Left colon (tissue), 2 donors: ENCODE data around the gene NID1. TPM values are rescaled to one million over a fixed set of nuclear protein-coding genes. Genes with fewer than 3 reads are reported as not detected.

Source experiments
- ATAC-seq: fragments of 200-7000 bp; cut with Tn5 transposase; one replicate; pipeline ENCODE4 v1.9.1; 2020; ENCODE audit warnings: mild to moderate bottlenecking, moderate library complexity
- DNase-seq, 2 donors: peaks; one replicate each; pipeline ENCODE4 v3.0.0-alpha.2; 2020
- intact Hi-C, 2 donors: fragments of 100-400 bp; cut with DNase I in 1 of 2; cut with micrococcal nuclease in 1 of 2; formaldehyde crosslinking; loops; one replicate each; pipeline versions ENCODE4 v1.11.2 to v1.14.0; 2022; cut with DNase I, micrococcal nuclease
- total RNA-seq, 2 donors: library from RNA; stranded (reverse); fragmentation: NEBNext Ultra II Directional; extraction: Animal tissue kit (Norgen Biotek cat#: 25700); gene quantifications; one replicate each; pipeline ENCODE4 v1.2.1, GENCODE V29; 2021
- donor health status: DM: no; HTN: no; CAD: no.
- donor health status: DM: yes; HTN: yes; CAD: no.

Gene NID1
- total RNA-seq, 2 donors from 2014 or later = 12.1 to 24.6 TPM

DNA sequence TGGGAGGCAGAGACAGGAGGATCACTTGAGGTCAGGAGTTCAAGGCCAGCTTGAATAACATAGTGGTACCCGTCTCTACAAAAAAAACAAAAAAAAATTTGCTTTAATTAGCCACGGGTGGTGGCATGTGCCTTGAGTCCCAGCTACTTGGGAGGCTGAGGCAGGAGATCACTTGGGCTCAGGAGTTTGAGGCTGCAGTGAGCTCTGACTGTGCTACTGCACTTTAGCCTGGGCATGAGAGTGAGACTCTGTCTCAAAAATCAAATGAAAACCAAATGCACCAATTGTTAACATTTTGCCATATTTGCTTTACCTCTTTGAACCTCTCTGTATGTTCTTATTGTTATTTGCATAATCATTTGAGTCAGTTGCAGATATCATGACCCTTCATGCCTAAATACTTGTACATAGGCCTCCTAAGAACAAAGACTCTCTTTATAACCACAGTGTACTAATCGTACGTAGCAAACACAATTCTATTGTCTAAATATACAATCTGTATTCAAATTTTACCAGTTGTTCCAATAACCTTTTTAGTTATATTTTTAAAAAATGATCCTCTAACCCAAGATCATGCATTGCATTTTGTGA, 8.5 kb upstream of the NID1 start:
- intact Hi-C loops = no loop called here
- ATAC-seq = no peak
- no peak for DNase-seq

DNA sequence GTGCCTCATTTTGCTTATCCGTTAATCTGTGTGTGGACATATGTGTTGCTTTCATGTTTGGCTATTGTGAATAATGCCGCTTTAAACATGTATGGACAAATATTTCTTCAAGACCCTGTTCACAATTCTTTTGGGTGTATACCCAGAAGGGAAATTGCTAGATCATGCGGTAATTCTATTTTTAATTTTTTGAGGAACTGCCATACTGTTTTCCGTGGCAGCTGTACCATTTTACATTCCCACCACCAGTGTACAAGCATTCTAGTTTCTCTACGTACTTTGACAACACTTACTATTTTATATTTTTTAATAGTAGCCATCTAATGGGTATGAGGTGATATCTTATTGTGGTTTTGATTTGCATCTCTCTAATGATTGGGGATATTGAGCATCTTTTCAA, 7.1 kb upstream of the NID1 start:
- ATAC-seq (no peak), DNase-seq (no peak)
- intact Hi-C loops = no loop called here

DNA sequence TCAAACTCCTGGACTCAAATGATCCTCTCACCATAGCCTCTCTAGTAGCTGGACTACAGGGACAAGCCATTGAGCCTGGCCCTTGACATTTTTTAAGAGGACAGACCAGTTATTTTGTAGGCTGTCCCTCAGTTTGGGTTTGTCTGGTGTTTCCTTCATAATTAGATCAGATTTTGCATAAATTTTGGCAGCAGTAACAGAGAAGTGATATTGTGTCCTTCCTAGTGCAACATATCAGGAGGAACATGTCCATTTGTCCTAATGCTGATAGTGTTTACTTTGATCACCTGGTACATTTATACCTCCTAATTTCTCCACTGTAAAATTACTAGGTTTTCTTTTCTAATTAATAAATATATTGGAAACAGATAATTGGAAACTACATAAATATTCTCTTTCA, 5.9 kb upstream of the NID1 start:
- intact Hi-C loops = no loop called here
- ATAC-seq (no peak), DNase-seq (no peak)

DNA sequence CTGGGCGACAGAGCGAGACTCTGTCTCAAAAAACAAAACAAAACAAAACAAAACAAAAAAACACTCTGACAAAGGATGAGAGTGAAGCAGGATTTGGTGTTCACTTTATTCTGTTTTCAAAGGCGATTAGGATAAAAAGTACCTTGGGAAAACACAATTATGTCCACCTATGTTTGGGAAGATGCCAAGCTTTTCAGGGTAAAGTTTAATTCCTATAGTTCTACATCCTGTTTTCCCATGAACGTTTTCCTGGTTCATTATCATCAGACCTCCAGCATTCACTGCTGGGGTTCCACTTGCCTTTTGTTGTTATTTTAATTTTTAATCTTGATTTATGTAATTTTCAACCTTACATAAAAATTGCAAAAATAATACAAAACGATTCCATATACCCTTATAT, 4.9 kb upstream of the NID1 start:
- ATAC-seq = no peak
- DNase-seq = no peak
- intact Hi-C loops = no loop called here

DNA sequence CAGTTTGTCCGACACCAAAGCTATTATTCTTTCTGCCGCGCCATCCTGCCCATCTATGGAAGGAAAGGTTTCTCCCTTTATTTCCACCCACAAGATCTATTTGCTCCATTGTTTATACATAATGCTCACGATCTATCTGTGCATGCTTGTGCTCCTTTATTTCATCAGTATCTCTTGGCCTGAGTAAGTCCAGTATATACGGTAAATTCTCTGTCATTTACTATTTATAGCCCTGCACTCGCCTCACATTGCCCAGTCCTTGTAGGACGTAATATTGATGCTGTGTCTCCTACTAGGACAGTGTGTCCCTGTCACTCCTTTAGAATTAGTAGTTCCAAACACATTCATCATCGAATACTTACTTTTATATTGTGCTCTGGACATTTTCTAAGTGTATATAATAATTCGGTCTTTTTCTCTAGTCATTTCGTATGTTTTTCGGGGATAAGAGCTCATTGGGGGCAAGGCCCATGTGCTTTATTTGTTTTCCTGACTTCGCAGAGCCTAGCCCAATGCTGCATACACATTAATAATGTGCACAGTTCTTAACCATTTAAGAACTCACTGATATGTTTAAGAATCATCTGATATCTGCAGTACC, 3.1 kb upstream of the NID1 start:
- DNase-seq (no peak), ATAC-seq (no peak)
- intact Hi-C loops = no loop called here

DNA sequence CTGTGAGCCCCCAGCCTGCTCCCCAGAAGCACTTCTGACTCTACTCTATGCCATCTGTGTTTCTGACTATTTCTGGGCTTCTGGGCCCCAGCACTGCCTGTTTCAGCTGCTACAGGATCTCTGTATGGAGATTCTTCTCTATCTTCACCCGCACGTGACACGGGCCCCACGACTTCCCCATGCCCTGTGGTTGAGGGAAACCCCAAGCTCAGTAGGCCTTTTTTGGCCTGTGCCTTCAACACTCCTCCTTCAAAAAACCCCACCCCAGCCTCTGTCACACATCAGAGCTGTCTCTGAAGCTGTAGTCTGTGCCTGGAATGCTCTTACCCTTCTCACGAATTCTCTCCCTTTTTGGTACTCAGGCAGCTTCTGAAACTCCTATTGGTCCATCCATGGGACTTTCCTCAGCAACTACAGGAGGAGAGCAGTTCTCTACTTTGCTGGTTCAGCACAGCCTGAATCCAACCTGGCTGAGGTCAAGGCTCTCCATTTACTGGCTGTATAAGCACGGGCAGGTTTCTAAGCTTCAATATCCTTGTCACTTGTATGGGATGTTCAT, 2.0 kb upstream of the NID1 start:
- DNase-seq (peak; percentile 64 to 79), ATAC-seq (peak; percentile 19)
- intact Hi-C loops = no loop called here

DNA sequence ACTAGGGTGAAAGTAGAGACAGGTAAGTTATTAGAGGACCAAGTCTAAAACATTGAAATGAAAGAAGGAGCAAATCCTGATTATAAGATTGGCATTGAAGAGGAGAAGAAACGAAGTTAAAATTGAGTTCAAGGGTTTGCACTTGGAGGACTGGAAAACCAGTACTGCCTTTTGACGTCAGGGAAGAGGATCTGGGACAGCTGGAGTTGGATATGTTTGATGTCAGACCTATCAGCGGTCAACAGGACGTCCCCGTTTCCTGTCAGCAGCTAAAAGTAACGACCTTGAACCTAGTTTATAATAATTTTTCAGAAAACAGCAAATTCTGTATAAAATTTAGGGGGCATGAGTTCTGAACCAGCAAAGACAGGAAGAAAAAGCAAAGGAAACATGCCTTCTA, 1.2 kb upstream of the NID1 start:
- intact Hi-C loops = no loop called here
- ATAC-seq = no peak
- DNase-seq = peak in 1 of 2 donors; percentile 34

DNA sequence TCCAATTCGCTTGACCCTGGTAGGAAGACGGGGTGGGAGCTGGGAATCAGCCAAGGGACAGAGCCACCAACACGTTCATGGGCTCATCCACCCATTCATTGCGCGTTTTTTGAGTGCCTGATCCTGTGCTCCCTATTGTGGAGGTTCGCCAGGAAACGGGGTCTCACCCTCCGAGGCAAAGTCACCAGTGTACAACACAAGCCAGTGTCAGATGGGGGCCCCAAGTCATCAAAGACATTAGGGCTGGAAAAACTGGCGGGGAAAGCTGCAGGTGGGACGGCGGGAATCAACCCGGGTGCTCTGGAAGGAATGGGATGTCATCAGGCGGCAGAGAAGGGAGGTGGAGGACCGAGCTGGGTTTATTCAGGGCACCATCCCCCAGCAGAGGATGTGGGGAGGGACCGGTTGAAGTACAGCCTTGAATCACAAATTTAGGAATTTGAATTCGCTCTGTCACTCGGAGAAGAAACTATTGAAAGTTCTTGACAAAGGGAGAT, 667 bp upstream of the NID1 start:
- ATAC-seq = no peak
- intact Hi-C loops = no loop called here
- DNase-seq = no peak

DNA sequence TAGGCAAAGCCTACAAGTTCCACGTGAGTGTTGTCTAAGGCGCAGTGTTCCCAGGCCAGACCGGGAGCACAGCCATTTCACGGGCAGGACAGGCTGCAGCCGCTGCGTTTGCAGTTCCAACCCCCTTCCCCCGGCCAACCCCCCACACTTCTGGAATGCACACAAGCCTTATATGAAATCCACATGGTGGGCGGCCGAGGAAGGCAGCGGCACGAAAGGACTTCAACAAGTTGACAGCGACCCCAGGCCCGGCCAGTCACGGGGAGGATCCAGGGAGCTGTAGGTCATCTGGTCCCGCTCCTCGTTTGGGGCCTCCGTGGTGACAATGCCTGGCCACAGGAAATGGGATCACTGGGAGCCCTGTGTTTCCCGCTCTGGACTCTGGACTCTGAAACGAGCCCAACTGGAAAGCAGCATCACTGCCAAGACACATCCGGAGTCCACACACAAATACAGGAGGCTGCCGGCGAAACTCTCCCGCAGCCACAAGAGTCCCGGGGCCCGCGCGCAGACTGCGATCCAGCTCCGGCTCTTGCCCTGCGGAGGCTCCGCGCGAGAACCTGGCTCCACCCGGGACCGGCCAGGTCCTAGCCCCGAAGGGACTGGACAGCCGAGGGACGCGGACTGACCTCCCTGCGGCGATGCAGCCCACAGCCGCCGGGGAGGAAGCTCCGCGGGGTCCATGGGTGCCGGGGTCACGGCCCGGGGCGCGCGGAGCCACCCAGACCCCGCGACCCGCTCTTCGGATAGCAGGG, 794 bp downstream of the NID1 start:
- ATAC-seq = peak; percentile 72
- peak; percentile 51 to 70 for DNase-seq
- intact Hi-C loops = no loop called here

DNA sequence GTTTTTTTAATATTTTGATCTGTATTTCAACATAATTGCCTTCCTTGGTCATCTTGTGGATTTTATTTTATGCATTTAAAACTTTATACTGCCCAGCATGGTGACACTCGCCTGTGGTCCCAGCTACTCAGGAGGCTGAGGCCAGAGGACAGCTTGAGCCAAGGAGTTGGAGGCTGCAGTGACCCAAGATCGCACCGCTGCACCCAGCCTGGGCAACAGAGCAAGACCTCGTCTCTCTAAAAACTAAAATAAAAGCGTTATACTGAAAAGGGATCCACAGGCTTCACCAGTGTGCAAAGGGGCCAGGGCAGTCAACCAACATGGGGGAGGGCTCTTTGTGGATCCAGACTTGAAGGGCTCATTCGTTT, 1.4 kb downstream of the NID1 start:
- no peak for ATAC-seq
- intact Hi-C loops = no loop called here
- no peak for DNase-seq

DNA sequence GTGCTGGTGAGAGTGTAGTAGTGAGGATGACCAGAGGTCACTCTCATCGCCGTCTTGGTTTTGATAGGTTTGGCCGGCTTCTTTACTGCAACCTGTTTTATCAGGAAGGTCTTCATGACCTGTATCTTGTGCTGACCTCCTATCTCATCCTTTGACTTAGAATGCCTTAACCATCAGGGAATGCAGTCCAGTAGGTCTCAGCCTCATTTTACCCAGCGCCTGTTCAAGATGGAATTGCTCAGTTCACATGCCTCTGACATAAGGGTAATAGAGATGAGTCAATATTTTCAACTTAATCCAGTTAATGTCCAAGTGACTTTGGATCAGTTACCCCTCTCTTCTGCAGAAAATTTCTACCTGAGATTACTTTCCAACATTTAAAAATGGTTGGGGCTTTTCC, 4.6 kb downstream of the NID1 start:
- intact Hi-C loops = no loop called here
- DNase-seq (no peak), ATAC-seq (no peak)

DNA sequence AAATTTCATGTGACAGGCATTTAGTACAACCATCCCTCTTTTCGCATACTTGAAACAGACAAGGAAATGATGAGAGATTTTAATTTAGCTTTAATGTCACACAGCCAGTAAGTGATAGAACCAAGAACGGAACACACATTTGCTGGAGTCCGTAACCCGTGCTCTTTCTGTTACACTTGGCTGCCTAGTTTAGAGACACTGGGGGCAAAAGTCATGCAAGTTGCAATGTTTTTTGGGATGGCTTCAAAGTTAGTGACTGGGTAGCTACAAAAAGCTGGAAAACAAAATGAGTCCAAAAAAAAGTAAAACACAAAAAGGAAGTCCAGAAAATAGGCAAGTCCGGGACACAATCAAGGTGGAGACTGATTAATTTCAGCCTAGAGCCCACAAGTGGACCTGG, 5.9 kb downstream of the NID1 start:
- ATAC-seq = no peak
- DNase-seq = no peak
- intact Hi-C loops = no loop called here

DNA sequence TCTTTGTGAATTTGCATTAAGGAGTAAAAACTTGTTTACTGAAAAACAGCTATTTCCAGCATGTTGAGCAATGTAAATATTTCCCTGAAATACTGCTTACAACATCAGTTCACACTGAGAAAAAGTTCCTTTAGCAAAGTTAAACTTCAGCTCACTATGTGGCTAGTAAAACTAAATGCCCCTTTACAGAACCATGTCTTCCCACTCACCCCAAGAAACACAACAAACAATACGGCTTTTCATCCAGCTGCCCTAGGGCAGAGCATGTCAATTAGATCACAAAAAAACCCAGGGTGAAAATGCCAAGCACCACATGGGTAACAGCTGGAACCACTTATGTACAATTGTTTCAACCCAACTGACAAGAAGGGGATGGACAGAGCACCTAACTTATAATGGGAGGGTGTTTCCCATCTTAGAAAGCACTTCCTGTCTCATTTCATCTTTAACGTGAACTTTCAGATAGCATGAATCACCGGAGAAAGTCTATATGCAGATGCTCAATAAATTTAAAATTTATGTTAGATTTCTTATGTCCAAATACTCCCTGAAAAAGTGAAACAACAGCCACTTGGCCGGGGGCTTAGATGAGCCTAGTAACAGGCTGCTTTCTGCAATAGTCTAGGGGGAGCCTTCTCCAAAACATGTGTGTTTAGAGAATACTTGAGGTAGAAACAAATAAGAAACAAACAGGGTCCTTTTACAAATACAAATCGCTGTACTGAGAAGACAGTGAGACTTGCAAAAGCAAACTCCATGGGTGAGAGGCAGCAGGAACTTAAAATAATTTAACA, 6.6 kb downstream of the NID1 start:
- intact Hi-C loops = no loop called here
- DNase-seq = no peak
- no peak for ATAC-seq

DNA sequence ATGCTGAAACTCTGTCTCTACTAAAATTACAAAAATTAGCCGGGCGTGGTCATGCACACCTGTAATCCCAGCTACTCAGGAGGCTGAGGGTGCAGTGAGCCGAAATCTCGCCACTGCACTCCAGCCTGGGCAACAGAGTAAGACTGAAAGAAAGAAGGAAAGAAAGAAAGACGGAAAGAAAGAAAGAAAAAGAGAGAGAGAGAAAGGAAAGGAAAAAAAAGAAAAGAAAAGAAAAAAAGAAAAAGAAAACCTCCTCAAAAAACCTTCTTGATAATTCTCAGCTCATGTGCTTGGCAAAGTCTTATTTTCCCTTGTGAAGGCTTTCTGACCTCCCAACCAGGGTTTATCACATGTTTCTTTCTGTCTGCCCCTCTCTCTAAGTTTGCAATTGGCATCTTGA, 7.3 kb downstream of the NID1 start:
- ATAC-seq = no peak
- intact Hi-C loops = no loop called here
- no peak for DNase-seq

DNA sequence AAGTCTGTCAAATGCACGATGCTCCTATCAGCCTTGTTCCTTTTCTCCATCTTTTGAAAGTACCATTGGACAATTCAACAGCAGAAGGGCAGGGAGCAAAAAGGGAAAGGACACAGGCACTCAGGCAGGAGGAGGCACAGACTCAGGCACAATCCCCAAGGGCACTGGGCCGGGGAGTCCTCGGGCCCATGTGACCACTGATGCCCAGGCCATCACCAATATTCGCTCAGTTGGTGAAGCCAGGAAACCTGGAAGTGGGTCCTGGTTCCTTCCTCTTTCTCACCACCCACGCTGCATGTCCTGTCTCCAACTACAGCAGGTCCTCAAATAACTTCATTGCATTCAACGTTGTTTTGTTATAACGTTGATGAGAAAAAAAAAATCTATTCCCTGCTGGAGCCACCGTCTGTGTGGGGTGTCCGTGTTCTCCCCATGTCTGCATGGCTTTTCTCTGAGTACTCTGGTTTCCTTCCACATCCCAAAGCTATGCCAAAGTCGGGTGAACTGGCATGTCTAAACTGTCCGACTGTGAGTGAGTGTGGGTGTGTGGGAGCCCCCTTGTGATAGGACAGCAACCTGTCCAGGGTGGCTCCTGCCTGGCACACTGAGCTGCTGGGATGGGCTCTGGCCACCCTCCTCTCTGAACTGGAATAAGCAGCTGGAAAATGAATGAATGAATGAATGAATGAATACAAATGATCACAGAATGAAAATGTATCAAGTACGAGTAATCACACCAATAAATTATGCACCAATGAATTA, 12.5 kb downstream of the NID1 start:
- intact Hi-C loops = no loop called here
- ATAC-seq = no peak
- no peak for DNase-seq

DNA sequence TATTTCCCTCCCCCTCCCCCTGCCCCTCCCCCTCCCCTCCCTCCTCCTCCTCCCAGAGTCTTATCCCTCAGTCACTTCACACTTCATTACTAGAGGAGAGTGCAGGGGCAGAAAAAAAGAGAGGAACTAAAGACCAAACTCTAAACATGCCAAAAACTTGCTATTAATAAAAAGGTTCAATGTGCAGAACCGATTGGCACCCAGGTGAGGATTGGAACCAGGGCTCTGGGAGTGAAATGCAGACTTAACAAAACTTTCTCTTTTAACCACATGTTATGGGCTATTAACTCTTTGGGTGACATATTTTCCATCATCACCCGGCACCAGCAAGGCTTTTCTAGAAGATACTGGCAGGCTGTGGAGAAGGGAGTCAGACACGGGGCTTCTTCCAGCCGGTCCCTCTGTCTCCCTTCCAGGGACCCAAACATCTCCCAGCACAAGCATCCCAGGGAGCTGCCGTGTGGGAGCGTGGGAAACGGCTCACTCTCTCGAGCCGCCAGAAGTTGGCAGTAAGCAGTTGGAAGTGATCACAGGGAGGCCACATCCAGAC, 13.6 kb downstream of the NID1 start:
- DNase-seq = no peak
- ATAC-seq = no peak
- intact Hi-C loops = no loop called here

DNA sequence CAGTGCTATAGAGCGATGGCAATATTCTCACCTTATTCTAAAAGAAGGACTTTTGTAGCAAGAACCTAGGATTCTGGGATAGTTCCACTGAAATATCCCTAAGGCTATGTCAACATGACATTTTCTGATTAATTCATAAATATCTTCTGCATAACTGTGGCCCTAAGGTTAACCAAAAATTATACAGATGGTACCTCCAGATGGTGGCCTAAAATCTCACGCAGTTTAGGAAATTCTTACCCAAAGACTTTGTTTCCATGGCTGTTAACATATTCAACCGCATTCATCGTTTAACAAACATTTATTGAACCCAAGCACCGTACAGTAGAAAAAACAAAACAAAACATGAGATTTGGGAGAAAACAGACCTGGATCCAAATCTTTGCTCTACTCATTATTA, 19.1 kb downstream of the NID1 start:
- intact Hi-C loops = no loop called here
- ATAC-seq (no peak), DNase-seq (no peak)

DNA sequence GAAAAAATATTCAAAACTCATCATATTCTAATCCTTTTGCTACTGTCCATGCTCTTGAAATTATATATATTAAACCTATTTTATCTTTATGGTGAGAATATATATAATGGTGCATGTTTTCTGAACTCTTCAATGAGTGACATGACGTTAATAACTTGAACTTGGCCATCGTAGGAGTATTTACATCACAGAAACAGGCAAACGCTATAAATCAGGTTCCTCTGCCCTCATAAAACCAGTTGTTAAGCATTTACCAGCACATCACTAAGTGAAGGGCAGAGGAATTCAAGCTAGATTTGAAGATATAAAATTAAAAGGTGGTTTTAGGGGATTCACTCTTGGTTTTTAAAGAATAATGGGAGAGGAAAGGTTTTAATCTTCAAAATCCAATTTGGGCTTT, 20.5 kb downstream of the NID1 start:
- DNase-seq (no peak), ATAC-seq (no peak)
- intact Hi-C loops = no loop called here
